HG02981 (cell line): ENCODE results near the gene GTF2A1.
"Not testable (repeated sequence)": the region's sequence is repeated elsewhere in the genome, so short reads cannot be mapped to it uniquely, and the experiment has no call there.

Experiments used
- ATAC-seq: cut with Tn5 transposase; IDR thresholded peaks from one replicate; pipeline ENCODE4 v1.9.1; 2021; ENCODE audit warnings: mild to moderate bottlenecking, moderate library complexity; ENCODE audit not compliant: unreplicated experiment

GTF2A1 gene

DNA sequence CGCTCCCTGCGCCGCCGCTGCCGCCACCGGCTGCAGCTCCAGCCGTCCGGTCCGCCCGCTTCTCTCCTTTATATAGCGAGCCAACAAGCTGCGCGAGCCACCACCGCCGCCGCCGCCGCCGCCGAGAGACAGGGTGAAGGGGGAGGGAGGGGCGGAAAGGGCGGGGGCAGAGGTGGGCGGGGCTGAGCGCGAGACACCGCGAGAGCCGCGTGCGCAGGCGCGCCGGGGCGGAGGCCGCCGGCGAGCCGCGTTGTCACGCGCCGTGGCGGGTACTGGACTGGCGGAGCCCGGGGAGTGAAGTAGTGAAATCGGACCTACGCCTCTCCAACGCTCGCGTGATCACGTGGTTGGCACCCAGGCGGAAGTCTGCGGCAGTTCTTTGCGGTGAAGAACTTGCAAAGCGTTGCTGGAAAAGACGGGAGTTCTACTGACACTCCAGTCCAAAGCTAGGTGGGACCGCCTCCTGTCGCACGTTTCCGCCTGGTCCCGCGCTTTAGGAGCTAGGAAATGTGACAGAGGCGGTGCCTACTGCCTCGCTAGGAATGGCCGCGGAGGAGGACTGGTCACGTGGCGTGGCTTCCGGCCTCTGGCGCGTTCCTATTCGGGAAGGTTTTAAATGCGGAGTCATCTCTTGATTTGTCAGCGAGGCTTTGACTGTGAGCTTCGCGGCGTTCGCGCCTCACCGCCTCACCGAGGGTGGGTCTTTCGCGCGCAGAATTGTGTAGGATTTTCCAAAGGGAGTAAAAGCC, at the start of gene GTF2A1:
Gene GTF2A1 (minus strand): TSS at position 130 of the 749 bp plus-strand sequence. CDS start 441 bp downstream, outside the sequence.
- peak; percentile 73 for ATAC-seq

DNA sequence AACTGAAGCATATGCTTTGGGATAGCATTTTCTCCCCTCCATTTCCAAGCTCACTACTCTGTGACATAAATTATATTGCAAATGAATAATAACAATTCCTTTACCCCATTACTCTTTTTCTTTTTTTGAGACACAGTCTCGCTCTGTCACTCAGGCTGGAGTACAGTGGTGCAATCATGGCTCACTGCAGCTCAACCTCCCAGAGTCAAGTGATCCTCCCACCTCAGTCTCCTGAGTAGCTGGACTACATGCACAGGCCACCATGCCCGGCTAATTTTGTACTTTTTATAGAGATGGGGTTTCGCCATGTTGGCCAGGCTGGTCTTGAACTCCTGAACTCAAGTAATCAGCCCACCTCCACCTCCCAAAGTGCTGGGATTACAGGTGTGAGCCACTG, 49.2 kb upstream of the GTF2A1 start:
- ATAC-seq: no peak

DNA sequence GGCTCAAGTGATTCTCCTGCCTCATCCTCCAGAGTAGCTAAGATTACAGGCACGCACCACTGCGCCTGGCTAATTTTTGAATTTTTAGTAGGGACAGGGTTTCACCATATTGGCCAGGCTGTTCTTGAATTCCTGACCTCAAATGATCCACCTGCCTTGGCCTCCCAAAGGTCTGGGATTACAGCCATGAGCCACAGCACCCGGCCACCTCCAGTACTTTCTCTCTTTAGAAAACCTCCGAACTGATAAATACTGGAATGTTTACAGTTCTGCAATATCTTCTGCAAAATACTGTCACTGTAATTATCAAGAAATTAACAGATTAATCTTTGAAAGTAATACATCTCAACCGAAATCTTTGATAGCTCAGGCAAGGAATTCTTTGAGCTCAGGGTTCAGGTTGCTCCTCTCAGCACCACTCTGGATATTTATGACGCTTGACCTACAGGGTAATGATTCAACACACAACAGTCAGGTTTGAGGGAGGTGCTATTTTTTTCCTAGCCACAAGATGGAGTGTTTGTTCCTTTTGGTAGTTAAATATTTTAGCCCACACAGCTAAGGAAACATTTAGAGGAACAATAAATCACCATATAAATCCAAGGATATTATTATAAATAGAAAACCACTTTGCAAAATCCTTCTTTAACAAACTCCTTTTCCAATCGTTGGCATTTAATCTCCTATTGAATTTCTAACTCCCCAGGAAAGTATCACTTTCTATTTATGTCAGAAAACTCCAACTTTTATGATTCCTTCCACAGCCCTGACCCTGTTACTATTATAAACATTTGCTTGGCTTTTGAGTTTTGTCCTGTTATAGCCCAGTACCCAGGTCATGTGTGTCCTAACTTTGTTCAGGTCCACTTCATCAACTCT, 48.6 kb upstream of the GTF2A1 start:
- peak; percentile 61 for ATAC-seq

DNA sequence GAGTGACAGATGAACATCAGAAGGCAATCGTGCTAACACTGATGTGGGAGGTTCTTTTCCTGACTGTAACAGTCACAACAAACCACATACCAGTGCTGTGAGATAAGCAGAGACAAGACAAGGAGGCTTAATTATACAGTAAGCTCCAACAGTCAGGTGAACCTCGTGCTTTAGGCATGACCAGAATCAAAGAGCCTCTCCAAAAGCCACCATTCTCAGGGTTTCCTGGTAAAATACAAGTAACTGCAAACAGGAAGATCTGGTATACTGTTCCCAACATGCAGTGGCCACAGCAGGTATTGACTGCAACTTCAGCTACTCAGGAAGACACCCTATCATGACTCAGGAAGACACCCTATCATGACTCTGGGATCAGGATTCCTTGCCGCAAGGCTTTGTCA, 47.3 kb upstream of the GTF2A1 start:
- no peak for ATAC-seq

DNA sequence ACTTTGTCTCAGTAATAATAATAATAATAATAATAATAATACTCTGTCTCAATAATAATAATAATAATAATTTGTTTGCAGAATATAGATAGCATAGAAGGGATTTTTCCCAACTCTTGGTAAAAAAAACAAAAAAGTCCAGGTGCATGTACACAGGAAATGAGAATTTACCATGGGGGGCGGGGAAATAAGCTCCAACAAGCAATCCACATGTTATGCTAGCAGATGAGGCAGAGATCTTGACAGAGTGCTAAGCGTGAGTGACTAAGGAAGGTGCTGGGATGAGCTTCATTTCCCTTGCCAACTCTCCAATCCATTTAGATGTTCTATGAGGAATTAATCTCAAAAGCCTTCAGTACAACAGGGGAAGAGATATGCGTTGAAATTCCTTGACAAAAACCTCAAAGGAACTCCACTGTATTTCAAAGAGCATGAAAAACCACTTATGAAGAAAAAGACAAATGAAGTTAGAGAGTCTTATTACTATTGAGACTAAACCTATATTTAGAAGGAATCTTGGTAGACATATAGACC, 44.9 kb upstream of the GTF2A1 start:
- ATAC-seq: no peak

DNA sequence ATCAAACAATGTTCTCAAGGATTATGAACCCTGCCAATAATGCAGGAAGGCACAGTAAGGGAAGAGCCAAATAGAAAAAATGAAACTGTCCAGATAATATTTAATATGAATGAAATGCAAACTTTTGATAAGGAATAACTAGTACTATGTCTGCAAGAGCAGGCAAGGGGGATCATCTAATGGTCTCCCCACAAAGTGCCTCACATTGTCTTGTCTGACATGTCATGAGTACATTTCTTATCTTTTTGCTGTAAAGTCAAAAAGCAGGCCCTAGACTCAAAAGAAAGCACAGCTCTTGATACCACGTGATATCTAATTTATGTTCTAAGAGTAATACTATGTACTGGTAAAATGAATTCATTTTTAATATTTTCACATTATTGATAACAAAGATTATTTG, 43.9 kb upstream of the GTF2A1 start:
- ATAC-seq: no peak

DNA sequence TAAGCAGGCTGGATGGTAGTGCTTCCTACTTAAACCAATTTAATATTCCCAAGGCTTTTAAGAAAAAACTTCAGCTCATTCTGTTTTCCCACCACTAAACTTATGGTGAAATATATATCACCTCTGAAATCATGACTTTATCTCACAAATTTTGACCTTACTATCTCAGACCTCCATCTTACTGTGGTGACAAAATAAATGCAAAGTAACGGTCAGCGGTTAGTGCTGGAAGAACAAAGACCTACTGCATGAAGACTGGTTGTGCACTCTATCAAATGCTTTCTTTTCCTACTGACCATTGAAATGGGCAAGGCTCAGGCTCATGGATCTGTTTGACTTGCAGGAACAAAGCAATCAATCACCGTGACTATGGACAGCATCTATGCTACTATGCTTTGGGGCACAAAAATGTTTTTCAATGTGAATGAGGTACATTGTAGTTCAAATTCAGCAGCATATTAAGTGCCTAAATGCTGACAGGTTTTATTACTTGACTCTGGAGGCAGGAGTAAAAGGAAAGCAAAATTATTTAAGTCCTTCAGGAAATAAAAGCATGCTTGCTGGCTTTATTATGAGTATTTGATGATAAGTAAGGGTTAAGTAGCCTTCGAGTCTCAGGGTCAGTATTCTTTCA, 43.1 kb upstream of the GTF2A1 start:
- ATAC-seq: no peak

DNA sequence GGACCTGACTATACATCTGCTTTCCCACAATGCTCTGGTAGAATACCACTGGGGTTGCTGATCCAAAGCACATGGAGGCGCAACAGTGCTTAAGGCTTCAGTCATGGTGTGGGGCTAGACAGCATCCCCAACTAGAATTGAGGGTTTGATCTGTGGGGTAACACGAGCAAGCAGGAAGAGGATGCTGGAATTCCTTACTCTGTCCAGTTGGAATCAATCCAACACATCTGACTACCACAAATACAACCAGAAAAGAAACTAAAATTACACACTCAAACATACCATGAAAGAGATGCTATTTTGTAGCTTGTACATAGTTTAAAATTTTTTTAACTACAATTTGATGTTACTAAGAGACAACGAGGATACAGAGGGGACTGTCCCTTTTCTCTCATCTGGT, 40.4 kb upstream of the GTF2A1 start:
- ATAC-seq: no peak

DNA sequence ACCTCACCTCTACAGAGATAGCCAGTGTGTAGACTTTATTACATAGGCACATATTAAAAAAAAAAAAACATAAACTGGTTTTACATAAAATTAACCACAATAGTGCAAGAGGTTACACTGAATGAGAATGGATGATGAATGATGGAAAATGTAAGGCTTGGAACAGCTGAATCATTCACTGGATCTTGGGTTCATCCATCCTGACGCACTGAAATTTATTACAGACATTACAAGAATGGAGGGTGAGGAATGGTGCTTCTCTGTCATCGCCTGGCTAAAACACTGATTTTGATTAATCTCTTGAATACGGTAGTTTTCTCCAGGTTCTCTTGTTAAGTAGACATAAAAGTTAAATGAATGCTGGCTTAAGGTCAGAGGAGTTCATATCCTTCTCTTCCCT, 40.0 kb upstream of the GTF2A1 start:
- ATAC-seq: no peak

DNA sequence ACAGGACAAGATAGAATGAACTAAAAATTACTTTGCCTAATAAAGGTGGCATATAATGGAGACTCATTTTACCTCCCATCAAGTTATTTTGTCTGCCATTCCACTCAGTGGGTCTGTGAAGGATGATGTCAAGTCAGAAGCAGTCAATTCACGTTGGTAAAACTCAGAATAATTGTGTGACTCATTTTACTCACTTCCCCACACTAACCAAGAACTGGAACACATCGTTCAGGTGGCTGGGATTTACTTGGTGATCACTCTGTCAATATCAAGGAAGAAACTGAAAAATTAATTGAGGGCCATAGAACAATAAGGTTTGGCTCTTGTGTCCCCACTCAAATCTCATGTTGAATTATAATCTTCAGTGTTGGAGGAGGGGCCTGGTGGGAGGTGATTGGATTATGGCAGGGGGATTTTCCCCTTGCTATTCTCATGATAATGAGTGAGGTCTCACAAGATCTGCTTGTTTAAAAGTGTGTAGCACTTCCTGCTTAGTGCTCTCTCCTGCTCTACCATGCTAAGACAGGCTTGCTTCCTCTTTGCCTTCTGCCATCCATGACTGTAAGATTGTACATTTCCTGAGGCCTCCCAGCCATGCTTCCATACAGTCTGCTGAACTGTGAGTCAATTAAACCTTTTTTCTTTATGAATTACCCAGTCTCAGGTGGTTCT, 35.7 kb upstream of the GTF2A1 start:
- peak; percentile 62 for ATAC-seq

DNA sequence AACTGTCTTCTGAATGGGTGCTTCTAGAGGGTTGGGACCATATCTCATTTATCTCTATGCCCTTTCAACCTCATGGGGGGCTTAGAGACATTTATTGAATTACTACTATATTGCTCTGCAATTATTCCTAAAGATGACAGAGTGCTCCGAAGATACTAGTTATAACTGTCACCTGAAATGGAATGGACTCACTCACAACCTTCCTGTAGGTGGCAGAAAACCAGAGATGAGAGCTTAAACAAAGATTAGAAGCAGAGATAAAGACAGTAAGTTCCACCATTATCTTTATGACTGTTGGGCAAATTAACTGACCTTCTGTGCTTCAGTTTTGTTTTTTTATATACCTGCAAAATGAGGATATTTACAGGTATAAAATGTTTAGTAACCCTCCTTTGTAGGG, 31.5 kb upstream of the GTF2A1 start:
- ATAC-seq: no peak

DNA sequence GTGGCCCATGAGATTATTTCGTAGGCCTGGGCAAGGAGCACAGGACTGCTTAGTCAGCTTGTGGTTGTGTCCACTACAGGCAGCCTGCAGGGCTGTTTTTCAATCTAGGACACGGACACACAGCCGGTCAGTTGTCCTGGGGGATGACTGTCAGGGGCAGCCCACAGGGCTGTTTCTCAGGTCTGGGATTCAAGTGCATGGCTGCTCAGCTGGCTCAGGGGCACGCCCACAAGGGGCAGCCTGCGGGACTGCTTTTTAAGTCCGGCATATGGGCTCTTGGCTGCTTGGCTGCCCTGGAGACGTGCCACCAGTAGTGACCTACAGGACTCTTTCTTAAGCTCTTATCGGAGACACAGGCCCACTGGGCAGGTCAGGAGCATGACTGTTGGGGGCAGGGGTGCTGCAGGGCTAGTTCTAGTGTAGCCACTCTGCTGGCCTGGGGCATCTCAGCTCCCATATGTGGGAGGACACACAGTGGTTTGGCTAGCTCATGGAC, 26.6 kb upstream of the GTF2A1 start:
- no peak for ATAC-seq

DNA sequence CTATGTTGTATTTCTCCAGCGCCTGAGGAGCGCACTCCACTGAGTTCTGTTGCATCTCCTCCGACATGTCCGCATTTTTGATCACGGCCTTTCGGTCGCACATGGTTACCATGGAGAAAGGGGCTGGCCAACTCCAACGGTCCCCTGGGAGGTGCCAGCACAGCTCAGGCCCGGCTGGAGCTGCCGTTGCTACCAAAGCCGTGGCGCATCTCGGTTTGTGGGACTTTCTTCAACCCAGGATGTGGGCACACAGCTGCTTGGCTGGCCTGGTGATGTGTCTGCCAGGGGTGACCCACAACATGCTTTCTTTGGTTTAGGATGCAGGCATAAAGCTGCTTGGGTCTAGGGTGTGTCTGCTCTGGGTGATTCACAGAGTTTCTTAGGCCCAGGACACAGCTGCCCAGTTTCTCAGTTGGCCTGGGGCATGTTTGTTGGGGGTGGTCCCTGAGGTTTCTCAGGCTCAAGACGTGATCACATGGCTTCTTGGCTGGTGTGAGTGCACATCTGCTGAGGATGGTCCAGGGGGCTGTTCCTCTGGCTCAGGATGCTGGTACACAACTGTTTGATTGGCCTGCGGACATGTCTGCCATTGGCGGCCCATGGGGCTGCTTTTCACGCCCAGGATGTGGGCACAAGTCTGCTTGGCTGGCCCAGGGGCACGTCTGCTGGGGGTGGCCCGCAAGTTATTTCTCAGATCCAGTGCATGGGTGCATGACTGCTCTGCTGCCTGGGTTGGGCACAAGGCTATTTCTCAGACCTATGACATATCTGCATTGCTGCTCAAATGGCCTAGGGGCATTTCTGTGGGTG, 25.9 kb upstream of the GTF2A1 start:
- no peak for ATAC-seq

DNA sequence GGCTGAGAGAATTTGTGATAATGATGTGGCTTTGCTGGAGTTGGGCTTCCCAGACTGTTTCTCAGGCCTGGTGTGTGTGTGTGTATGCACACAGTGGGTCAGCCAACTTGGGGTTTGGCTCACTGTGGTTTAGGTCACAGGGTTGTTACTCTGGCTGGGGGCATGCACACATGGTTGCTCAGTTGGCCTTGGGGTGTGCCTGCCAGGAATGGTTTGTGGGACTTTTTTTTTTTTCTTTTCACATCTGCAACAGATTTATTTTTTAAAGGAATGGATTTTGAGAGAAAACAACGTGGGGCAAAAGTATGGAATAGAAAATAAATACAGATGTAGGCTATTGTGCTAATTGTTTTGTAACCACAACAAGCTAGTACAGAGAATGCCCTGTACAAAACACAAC, 25.0 kb upstream of the GTF2A1 start:
- no peak for ATAC-seq

DNA sequence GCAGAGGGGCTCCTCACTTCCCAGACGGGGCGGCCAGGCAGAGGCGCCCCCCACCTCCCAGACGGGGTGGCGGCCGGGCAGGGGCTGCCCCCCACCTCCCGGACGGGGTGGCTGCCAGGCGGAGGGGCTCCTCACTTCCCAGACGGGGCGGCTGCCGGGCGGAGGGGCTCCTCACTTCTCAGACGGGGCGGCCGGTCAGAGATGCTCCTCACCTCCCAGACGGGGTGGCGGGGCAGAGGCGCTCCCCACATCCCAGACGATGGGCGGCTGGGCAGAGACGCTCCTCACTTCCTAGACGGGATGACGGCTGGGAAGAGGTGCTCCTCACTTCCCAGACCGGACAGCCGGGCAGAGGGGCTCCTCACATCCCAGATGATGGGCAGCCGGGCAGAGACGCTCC, 23.7 kb upstream of the GTF2A1 start:
- not testable (repeated sequence) for ATAC-seq

DNA sequence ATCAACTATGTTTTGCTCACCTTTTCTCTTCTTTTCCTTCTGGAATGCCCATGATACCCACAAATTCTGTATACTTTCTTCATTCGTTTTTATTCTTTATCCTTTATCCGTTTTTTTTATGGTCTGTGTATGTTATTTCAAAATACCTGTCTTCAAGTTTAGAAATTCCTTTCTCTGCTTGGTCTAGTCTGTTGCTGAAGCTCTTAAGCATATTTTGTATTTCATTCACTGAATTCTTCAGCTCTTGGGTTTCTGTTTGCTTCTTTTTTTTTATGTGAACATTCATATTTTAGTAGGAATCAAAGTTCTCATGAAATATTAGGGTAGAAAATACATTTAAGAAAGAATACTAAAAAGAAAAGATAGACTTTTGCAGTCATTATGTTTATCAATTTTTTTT, 22.7 kb upstream of the GTF2A1 start:
- ATAC-seq: no peak

DNA sequence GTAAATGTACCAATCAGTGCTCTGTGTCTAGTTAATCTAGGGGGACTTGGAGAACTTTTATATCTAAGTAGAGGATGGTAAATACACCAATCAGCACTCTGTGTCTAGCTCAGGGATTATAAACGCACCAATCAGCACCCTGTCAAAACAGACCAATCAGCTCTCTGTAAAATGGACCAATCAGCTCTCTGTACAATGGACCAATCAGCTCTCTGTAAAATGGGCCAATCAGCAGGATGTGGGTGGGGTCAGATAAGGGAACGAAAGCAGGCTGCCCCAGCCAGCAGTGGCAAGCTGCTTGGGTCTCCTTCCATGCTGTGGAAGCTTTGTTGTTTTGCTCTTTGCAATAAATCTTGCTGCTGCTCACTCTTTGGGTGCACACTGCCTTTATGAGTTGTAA, 16.1 kb upstream of the GTF2A1 start:
- ATAC-seq: not testable (repeated sequence)

DNA sequence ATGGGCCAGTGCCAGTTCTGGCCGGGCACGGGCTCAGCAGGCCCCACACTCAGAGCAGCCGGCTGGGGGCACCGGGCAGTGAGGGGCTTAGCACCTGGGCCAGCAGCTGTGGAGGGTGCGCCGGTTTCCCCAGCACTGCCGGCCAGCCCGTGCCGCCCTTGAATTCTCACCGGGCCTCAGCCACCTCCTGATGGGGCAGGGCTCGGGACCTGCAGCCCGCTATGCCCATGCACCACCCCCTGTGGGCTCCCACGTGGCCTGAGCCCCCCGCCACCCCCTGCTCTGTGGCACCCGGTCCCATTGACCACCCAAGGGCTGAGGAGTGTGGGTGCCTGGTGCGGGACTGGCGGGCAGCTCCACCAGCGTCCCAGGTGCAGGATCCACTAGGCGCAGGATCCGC, 15.4 kb upstream of the GTF2A1 start:
- no peak for ATAC-seq

DNA sequence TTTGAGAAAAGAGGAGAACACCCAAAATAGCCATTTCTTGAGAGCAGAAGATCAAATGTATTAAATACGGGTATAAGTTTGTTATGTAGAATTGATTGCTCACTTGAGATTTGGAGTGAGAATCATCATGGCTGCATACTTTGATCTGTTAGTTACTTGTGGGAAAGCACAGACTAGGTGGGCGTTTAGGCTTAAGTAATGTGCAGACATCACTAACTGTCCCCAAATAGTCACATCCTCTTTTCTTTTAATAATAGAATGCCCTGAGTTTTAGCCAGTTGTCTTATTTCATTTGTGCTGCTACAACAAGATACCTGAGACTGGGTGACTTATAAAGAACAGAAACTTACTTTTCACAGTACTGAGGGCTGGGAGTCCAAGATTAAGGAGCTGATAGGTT, 14.3 kb upstream of the GTF2A1 start:
- ATAC-seq: no peak

DNA sequence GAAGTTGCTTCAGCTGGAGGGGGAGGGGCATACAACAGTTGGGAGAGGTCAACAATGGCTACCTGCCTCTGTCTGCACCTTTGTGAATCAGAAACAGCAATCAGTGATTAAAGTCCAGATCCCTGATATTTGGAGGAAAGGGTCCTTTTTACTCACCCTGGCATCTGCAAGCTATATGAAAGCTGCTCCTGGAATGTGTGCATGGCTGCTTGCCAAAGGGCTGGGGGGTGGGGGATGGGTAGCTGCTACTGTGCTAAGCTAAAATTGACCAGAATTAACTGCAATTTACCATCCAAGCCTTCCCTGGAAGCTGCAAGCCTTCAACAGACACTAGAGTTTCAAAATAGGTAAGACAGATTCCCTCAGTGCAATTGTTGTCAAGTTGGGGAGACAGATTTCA, 13.5 kb upstream of the GTF2A1 start:
- ATAC-seq: no peak
